ENCODE data around the gene TMEM151B.

DNA sequence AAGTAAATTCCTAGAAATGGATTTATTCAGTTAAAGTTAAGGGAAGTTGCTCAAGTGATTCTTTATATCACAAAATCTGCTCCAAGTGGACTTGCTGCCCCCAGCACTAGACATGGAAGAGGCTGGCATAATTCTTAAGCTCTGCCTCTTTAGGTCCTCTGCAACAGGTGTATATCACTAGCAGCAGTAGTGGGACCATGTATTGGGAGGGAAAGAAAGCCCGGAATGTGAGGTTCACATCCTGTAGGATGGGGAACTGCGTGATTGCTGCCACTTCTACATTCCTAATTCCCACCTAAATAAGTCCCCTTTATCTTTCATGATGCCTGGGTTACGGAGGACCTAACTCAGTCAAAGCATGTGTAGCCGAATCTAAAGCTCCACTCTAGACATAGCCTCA lies 85.4 kb downstream of the TMEM151B start:
- no peak for TF ChIP-seq POLR2A (IDR thresholded peaks at IDR 0.05; ENCODE audit: low read depth, low read length)
- TF ChIP-seq POLR2AphosphoS5 (IDR thresholded peaks at IDR 0.05; ENCODE audit: low read depth, low read length), result no peak
